Measurements from ENCODE around the gene ADGRL2. TPM values are rescaled to one million over a fixed set of nuclear protein-coding genes. Genes with fewer than 3 reads are reported as not detected.

Gene ADGRL2
- total and polyA plus RNA-seq, 3 donors from 2014 or later: 13.5 to 25.2 (median 13.8) TPM

GRCh38 chr1:81920886-81921285 lies 120.2 kb downstream of the ADGRL2 start:
- TF ChIP-seq POLR2A (IDR thresholded peaks at IDR 0.05) (no peak), CTCF (IDR thresholded peaks at IDR 0.05) (no peak)
- DNase-seq: no peak
- intact Hi-C loops (cut with DNase I; ENCODE audit: low total_unique reads): no loop called here
- WGBS, 2 donors: 26 to 27% methylated on average over 2 of the region's 2 CpGs
- Histone ChIP-seq H3K4me1 (peaks cover 5% of the 10 kb centered on the region), H3K9me3 (no peaks in the 10 kb centered on the region), H3K4me3 (no peak overlapping the region), H3K36me3 (ENCODE audit: low read depth, missing control alignments) (no peaks in the 10 kb centered on the region), H3K27me3 (no peaks in the 10 kb centered on the region), H3K27ac (peak overlapping the region in 1 of 2 donors; percentile 31)

- WGBS, 2 donors: 42 to 43% methylated on average over 4 of the region's 4 CpGs
- TF ChIP-seq POLR2A (IDR thresholded peaks at IDR 0.05): no peak
- TF ChIP-seq CTCF (IDR thresholded peaks at IDR 0.05): no peak
- Histone ChIP-seq H3K27me3 (no peaks in the 10 kb centered on the region), H3K9me3 (no peaks in the 10 kb centered on the region), H3K36me3 (ENCODE audit: low read depth, missing control alignments) (no peaks in the 10 kb centered on the region), H3K27ac (no peak overlapping the region), H3K4me1 (peaks cover 5% of the 10 kb centered on the region), H3K4me3 (no peak overlapping the region)
- intact Hi-C loops (cut with DNase I; ENCODE audit: low total_unique reads): no loop called here
- DNase-seq: no peak
Measured at GRCh38 chr1:81921344-81921743, 120.6 kb downstream of the ADGRL2 start.

GRCh38 chr1:81921851-81922462 lies 121.2 kb downstream of the ADGRL2 start:
- Histone ChIP-seq H3K4me3 (no peak overlapping the region), H3K27me3 (no peaks in the 10 kb centered on the region), H3K9me3 (no peaks in the 10 kb centered on the region), H3K36me3 (ENCODE audit: low read depth, missing control alignments) (no peaks in the 10 kb centered on the region), H3K4me1 (peaks cover 5% of the 10 kb centered on the region), H3K27ac (peak overlapping the region in 1 of 2 donors; percentile 37)
- no peak for TF ChIP-seq CTCF (IDR thresholded peaks at IDR 0.05)
- no peak for TF ChIP-seq POLR2A (IDR thresholded peaks at IDR 0.05)
- 38 to 41% methylated on average over 5 of the region's 5 CpGs for WGBS, 2 donors
- DNase-seq: no peak
- intact Hi-C loops (cut with DNase I; ENCODE audit: low total_unique reads): no loop called here

GRCh38 chr1:81922955-81923354 lies 122.2 kb downstream of the ADGRL2 start:
- 77 to 79% methylated on average over 2 of the region's 2 CpGs for WGBS, 2 donors
- Histone ChIP-seq H3K4me1 (peaks cover 5% of the 10 kb centered on the region), H3K4me3 (no peak overlapping the region), H3K27ac (no peak overlapping the region), H3K36me3 (ENCODE audit: low read depth, missing control alignments) (no peaks in the 10 kb centered on the region), H3K9me3 (no peaks in the 10 kb centered on the region), H3K27me3 (no peaks in the 10 kb centered on the region)
- no peak for TF ChIP-seq POLR2A (IDR thresholded peaks at IDR 0.05)
- TF ChIP-seq CTCF (IDR thresholded peaks at IDR 0.05): no peak
- intact Hi-C loops (cut with DNase I; ENCODE audit: low total_unique reads): no loop called here
- no peak for DNase-seq

GRCh38 chr1:81929106-81929505 lies 128.4 kb downstream of the ADGRL2 start:
- TF ChIP-seq POLR2A (IDR thresholded peaks at IDR 0.05): no peak
- TF ChIP-seq CTCF (IDR thresholded peaks at IDR 0.05): no peak
- 96 to 98% methylated on average over 4 of the region's 4 CpGs for WGBS, 2 donors
- Histone ChIP-seq H3K4me1 (no peaks in the 10 kb centered on the region), H3K27me3 (no peaks in the 10 kb centered on the region), H3K27ac (no peak overlapping the region), H3K36me3 (ENCODE audit: low read depth, missing control alignments) (no peaks in the 10 kb centered on the region), H3K9me3 (no peaks in the 10 kb centered on the region), H3K4me3 (no peak overlapping the region)
- intact Hi-C loops (cut with DNase I; ENCODE audit: low total_unique reads): no loop called here
- no peak for DNase-seq

All from testis (tissue), 3 donors.